Measurements from ENCODE around the gene DAPK2.

DAPK2 gene

GRCh38 chr15:63953524-63953923 is 92.8 kb downstream of the DAPK2 start:
- H3K36me3 Mint-ChIP-seq (ENCODE audit: low read depth): no peaks in the 10 kb centered on the region
- no peak for DNase-seq
- TF ChIP-seq CTCF (IDR thresholded peaks at IDR 0.05): no peak
- no peak overlapping the region for H3K4me3 Mint-ChIP-seq
- H3K9me3 Mint-ChIP-seq: peaks cover 16% of the 10 kb centered on the region
- no peak overlapping the region for H3K27ac Mint-ChIP-seq
- H3K27me3 Mint-ChIP-seq (ENCODE audit: low read depth, poor library complexity): peaks cover 7% of the 10 kb centered on the region
- H3K4me1 Mint-ChIP-seq: peaks cover 6% of the 10 kb centered on the region

- no peaks in the 10 kb centered on the region for H3K9me3 Mint-ChIP-seq
- no peak overlapping the region for H3K27ac Mint-ChIP-seq
- no peaks in the 10 kb centered on the region for H3K36me3 Mint-ChIP-seq (ENCODE audit: low read depth)
- DNase-seq: no peak
- H3K4me1 Mint-ChIP-seq: peaks cover 6% of the 10 kb centered on the region
- peaks cover 16% of the 10 kb centered on the region for H3K27me3 Mint-ChIP-seq (ENCODE audit: low read depth, poor library complexity)
- H3K4me3 Mint-ChIP-seq: no peak overlapping the region
- TF ChIP-seq CTCF (IDR thresholded peaks at IDR 0.05): no peak
Measured at GRCh38 chr15:63950911-63951481, 95.3 kb downstream of the DAPK2 start.

GRCh38 chr15:63948971-63949370 is 97.3 kb downstream of the DAPK2 start:
- no peak for TF ChIP-seq CTCF (IDR thresholded peaks at IDR 0.05)
- Mint-ChIP-seq H3K4me3 (no peak overlapping the region), H3K27me3 (ENCODE audit: low read depth, poor library complexity) (peaks cover 16% of the 10 kb centered on the region), H3K36me3 (ENCODE audit: low read depth) (no peaks in the 10 kb centered on the region), H3K4me1 (peaks cover 10% of the 10 kb centered on the region), H3K27ac (no peak overlapping the region), H3K9me3 (no peaks in the 10 kb centered on the region)
- no peak for DNase-seq

- Mint-ChIP-seq H3K36me3 (ENCODE audit: low read depth) (no peaks in the 10 kb centered on the region), H3K27ac (no peak overlapping the region), H3K9me3 (no peaks in the 10 kb centered on the region), H3K4me3 (no peak overlapping the region), H3K4me1 (peaks cover 10% of the 10 kb centered on the region), H3K27me3 (ENCODE audit: low read depth, poor library complexity) (peaks cover 16% of the 10 kb centered on the region)
- DNase-seq: no peak
- TF ChIP-seq CTCF (IDR thresholded peaks at IDR 0.05): no peak
Measured at GRCh38 chr15:63948436-63948835, 97.8 kb downstream of the DAPK2 start.

GRCh38 chr15:63947228-63947627 is 99.1 kb downstream of the DAPK2 start:
- Mint-ChIP-seq H3K4me3 (no peak overlapping the region), H3K36me3 (ENCODE audit: low read depth) (no peaks in the 10 kb centered on the region), H3K27me3 (ENCODE audit: low read depth, poor library complexity) (peaks cover 16% of the 10 kb centered on the region), H3K27ac (no peak overlapping the region), H3K9me3 (no peaks in the 10 kb centered on the region), H3K4me1 (peaks cover 10% of the 10 kb centered on the region)
- no peak for TF ChIP-seq CTCF (IDR thresholded peaks at IDR 0.05)
- no peak for DNase-seq

GRCh38 chr15:63946524-63947065 is 99.7 kb downstream of the DAPK2 start:
- Mint-ChIP-seq H3K27ac (no peak overlapping the region), H3K9me3 (no peaks in the 10 kb centered on the region), H3K36me3 (ENCODE audit: low read depth) (no peaks in the 10 kb centered on the region), H3K4me3 (no peak overlapping the region), H3K4me1 (peaks cover 12% of the 10 kb centered on the region), H3K27me3 (ENCODE audit: low read depth, poor library complexity) (peaks cover 16% of the 10 kb centered on the region)
- DNase-seq: no peak
- TF ChIP-seq CTCF (IDR thresholded peaks at IDR 0.05): no peak

Measured in nephron progenitor cell (in vitro differentiated cells).